K562 (cell line): ENCODE results near the gene NQO2. TPM values are rescaled to one million over a fixed set of nuclear protein-coding genes. Genes with fewer than 3 reads are reported as not detected.

Source experiments
- ARHGAP35 ChIP-seq: fragments of 450-650 bp; IDR thresholded peaks from 2 replicates; pipeline ENCODE4 v1.6.1; 2018; ENCODE audit not compliant: partially characterized antibody
- COPS2 ChIP-seq: fragments of 450-650 bp; conservative IDR thresholded peaks from 2 replicates; pipeline ENCODE4 v1.6.1; 2016; ENCODE audit warnings: mild to moderate bottlenecking, moderate library complexity
- FIP1L1 ChIP-seq: fragments of 200-400 bp; formaldehyde crosslinking; IDR thresholded peaks from 2 replicates; pipeline ENCODE4 v1.6.1; 2018; ENCODE audit warnings: mild to moderate bottlenecking, low read depth, low read length; ENCODE audit not compliant: poor library complexity, severe bottlenecking
- FOS ChIP-seq: IDR thresholded peaks from 3 replicates; pipeline ENCODE4 v1.6.1; 2011; ENCODE audit not compliant: insufficient read length; ENCODE audit errors: extremely low read depth
- GATAD2A ChIP-seq: fragments of 450-650 bp; IDR thresholded peaks from 2 replicates; pipeline ENCODE4 v1.6.1; 2017
- MCM3 ChIP-seq: fragments of 450-650 bp; IDR thresholded peaks from 2 replicates; pipeline ENCODE4 v1.6.1; 2016
- MEF2A ChIP-seq: IDR thresholded peaks from 2 replicates; pipeline ENCODE4 v1.6.1; 2011; ENCODE audit warnings: low read depth, mild to moderate bottlenecking, low read length, moderate library complexity; ENCODE audit not compliant: control insufficient read depth
- NR2F6 ChIP-seq: fragments of 450-650 bp; formaldehyde crosslinking; IDR thresholded peaks from 2 replicates; pipeline ENCODE4 v1.4.0; 2020; ENCODE audit warnings: mild to moderate bottlenecking
- PHB ChIP-seq: fragments of 250-450 bp; sonication (Bioruptor Pico); IDR thresholded peaks from 2 replicates; pipeline ENCODE4 v1.5.0; 2021
- POLR2G ChIP-seq: fragments of 200-400 bp; formaldehyde crosslinking; IDR thresholded peaks from 2 replicates; pipeline ENCODE4 v1.6.1; 2017; ENCODE audit warnings: low read depth, mild to moderate bottlenecking, antibody characterized with exemption, low read length, moderate library complexity
- PURB ChIP-seq: sonication (generic); formaldehyde crosslinking; IDR thresholded peaks from 2 replicates; pipeline ENCODE4 v1.9.0; 2021; ENCODE audit warnings: low read depth, mild to moderate bottlenecking, missing genetic modification reagents
- SMAD2 ChIP-seq: fragments of 150-350 bp; IDR thresholded peaks from 2 replicates; pipeline ENCODE4 v1.6.1; 2014; ENCODE audit warnings: low read depth, mild to moderate bottlenecking, low read length
- SREBF1 ChIP-seq: fragments of 150-350 bp; IDR thresholded peaks from 2 replicates; pipeline ENCODE4 v1.6.1; 2014; ENCODE audit warnings: antibody characterized with exemption, low read depth, low read length, borderline replicate concordance
- TEAD1 ChIP-seq, 2 experiments: fragments of 450-650 bp in 1 of 2; sonication (generic) in 1 of 2; formaldehyde crosslinking; IDR thresholded peaks; 2 replicates each; pipeline versions ENCODE4 v1.4.0 to v1.8.0; 2020 to 2022; ENCODE audit warnings: mild to moderate bottlenecking in 2 of 2, missing genetic modification reagents in 1 of 2
- ZC3H11A ChIP-seq: IDR thresholded peaks from 2 replicates; pipeline ENCODE4 v1.6.1; 2012; ENCODE audit warnings: low read depth, low read length, improper control_type of control experiment
- ZNF41 ChIP-seq: fragments of 250-450 bp; sonication (Bioruptor Pico); conservative IDR thresholded peaks from 2 replicates; pipeline ENCODE4 v1.4.0; 2020; ENCODE audit warnings: mild to moderate bottlenecking
- ZNF444 ChIP-seq: fragments of 250-450 bp; sonication (Bioruptor Pico); IDR thresholded peaks from 2 replicates; pipeline ENCODE4 v1.4.0; 2020; ENCODE audit warnings: mild to moderate bottlenecking, moderate library complexity
- polyA plus RNA-seq, 8 experiments: library from polyadenylated mRNA; depleted of rRNA in 4 of 8; stranded (reverse) in 5 of 8; unstranded in 3 of 8; fragments of >200 nt; fragmentation: Nextera tagmentation in 2 of 8; fragmentation: Illumina TruSeq in 1 of 8; extraction: Ambion mirVana in 2 of 8; extraction: Trizol in 1 of 8; gene quantifications; 2 replicates each; pipeline versions ENCODE4 v1.2.1 to v1.2.3, GENCODE V29; 2011 to 2014; ENCODE audit warnings: inconsistent platforms in 1 of 8, missing spikeins in 1 of 8
- total RNA-seq, 7 experiments: library from RNA; depleted of rRNA in 6 of 7; stranded (reverse); fragments of >200 nt in 6 of 7; fragmentation: Illumina TruSeq in 2 of 7; extraction: Trizol in 2 of 7; gene quantifications; 2 replicates each; pipeline versions ENCODE4 v1.2.1 to v1.2.3, GENCODE V29; 2011 to 2021; ENCODE audit warnings: low replicate concordance in 1 of 7
- TF ChIP-seq, protein P1 (sequence below): fragments of 450-650 bp; IDR thresholded peaks from 2 replicates; pipeline ENCODE4 v1.6.1; 2016; ENCODE audit warnings: low read depth
- TF ChIP-seq, protein P2 (sequence below), 3 experiments: IDR thresholded peaks in 2 of 3; conservative IDR thresholded peaks in 1 of 3; 2 replicates each; pipeline ENCODE4 v1.5.1; 2011 to 2012; ENCODE audit warnings: low read length in 3 of 3, mild to moderate bottlenecking in 3 of 3, control low read depth in 2 of 3, improper control_type of control experiment in 1 of 3, inconsistent platforms in 1 of 3, low read depth in 1 of 3, mixed read lengths in 1 of 3, moderate library complexity in 1 of 3; ENCODE audit not compliant: insufficient read depth in 2 of 3
- TF ChIP-seq, protein P3 (sequence below): conservative IDR thresholded peaks from 2 replicates; pipeline ENCODE4 v1.6.1; 2011; ENCODE audit warnings: low read depth, mild to moderate bottlenecking, low read length; ENCODE audit not compliant: control insufficient read depth

The NQO2 gene
- total and polyA plus RNA-seq, 9 of the 15 experiments (the other 6 are each of a cell fraction or from before 2014, with no cell fraction given) = 54.6 to 214 (median 116) TPM

DNA sequence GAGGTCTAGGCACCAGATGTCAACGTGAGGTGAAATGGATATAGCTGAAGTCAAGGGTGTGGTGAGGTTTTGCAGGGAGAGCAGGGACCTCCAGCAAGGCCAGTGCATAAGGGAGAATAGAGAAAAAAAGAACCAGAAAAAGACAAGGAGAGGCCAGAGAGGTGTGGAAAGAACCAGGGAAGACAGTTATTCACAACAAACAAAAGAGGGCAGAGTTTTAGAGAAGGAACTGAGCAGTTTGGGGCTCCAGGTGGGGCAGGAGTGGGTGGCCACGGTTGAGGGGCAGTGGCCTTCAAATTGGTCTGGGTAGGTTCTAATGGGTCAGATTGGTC is 11.6 kb upstream of the NQO2 start (continued):
- TF ChIP-seq, protein P1, sequence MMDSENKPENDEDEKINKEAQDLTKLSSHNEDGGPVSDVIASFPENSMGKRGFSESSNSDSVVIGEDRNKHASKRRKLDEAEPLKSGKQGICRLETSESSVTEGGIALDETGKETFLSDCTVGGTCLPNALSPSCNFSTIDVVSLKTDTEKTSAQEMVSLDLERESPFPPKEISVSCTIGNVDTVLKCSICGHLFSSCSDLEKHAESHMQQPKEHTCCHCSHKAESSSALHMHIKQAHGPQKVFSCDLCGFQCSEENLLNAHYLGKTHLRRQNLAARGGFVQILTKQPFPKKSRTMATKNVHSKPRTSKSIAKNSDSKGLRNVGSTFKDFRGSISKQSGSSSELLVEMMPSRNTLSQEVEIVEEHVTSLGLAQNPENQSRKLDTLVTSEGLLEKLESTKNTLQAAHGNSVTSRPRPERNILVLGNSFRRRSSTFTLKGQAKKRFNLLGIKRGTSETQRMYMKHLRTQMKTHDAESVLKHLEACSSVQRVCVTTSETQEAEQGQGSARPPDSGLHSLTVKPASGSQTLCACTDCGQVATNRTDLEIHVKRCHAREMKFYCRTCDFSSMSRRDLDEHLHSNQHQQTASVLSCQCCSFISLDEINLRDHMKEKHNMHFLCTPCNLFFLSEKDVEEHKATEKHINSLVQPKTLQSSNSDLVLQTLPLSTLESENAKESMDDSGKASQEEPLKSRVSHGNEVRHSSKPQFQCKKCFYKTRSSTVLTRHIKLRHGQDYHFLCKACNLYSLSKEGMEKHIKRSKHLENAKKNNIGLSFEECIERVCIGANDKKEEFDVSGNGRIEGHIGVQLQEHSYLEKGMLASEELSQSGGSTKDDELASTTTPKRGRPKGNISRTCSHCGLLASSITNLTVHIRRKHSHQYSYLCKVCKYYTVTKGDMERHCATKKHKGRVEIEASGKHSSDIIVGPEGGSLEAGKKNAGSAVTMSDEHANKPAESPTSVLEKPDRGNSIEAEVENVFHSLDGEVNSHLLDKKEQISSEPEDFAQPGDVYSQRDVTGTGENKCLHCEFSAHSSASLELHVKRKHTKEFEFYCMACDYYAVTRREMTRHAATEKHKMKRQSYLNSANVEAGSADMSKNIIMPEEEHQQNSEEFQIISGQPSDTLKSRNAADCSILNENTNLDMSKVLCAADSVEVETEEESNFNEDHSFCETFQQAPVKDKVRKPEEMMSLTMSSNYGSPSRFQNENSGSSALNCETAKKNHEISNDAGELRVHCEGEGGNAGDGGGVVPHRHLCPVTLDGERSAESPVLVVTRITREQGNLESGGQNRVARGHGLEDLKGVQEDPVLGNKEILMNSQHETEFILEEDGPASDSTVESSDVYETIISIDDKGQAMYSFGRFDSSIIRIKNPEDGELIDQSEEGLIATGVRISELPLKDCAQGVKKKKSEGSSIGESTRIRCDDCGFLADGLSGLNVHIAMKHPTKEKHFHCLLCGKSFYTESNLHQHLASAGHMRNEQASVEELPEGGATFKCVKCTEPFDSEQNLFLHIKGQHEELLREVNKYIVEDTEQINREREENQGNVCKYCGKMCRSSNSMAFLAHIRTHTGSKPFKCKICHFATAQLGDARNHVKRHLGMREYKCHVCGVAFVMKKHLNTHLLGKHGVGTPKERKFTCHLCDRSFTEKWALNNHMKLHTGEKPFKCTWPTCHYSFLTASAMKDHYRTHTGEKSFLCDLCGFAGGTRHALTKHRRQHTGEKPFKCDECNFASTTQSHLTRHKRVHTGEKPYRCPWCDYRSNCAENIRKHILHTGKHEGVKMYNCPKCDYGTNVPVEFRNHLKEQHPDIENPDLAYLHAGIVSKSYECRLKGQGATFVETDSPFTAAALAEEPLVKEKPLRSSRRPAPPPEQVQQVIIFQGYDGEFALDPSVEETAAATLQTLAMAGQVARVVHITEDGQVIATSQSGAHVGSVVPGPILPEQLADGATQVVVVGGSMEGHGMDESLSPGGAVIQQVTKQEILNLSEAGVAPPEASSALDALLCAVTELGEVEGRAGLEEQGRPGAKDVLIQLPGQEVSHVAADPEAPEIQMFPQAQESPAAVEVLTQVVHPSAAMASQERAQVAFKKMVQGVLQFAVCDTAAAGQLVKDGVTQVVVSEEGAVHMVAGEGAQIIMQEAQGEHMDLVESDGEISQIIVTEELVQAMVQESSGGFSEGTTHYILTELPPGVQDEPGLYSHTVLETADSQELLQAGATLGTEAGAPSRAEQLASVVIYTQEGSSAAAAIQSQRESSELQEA = peak; percentile 43; the same call in 1 of the 2 replicates
- no peak for TF ChIP-seq ZNF444 (CRISPR knock-in tag)
- TF ChIP-seq, protein P2, sequence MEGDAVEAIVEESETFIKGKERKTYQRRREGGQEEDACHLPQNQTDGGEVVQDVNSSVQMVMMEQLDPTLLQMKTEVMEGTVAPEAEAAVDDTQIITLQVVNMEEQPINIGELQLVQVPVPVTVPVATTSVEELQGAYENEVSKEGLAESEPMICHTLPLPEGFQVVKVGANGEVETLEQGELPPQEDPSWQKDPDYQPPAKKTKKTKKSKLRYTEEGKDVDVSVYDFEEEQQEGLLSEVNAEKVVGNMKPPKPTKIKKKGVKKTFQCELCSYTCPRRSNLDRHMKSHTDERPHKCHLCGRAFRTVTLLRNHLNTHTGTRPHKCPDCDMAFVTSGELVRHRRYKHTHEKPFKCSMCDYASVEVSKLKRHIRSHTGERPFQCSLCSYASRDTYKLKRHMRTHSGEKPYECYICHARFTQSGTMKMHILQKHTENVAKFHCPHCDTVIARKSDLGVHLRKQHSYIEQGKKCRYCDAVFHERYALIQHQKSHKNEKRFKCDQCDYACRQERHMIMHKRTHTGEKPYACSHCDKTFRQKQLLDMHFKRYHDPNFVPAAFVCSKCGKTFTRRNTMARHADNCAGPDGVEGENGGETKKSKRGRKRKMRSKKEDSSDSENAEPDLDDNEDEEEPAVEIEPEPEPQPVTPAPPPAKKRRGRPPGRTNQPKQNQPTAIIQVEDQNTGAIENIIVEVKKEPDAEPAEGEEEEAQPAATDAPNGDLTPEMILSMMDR (IDR thresholded peaks at IDR 0.05 in 2 of 3, conservative IDR thresholded peaks at IDR 0.05 in 1 of 3; ENCODE audit: insufficient read depth in 2 of 3, low read depth in 1 of 3, low read length in 3 of 3) = no peak
- TF ChIP-seq COPS2 = no peak
- TF ChIP-seq ZC3H11A = no peak
- TF ChIP-seq MCM3 = no peak
- TF ChIP-seq SMAD2 = no peak
- TF ChIP-seq TEAD1 (CRISPR knock-in tag; IDR thresholded peaks at IDR 0.05) = peak; percentile 10 to 15; a peak in 1 of 4 replicates
- 0 out of 2 replicates have a peak, but pooled peaks have one; percentile 13 for TF ChIP-seq ZNF41
- TF ChIP-seq NR2F6 (CRISPR knock-in tag) = peak; percentile 23; the same call in 1 of the 2 replicates
- TF ChIP-seq, protein P3, sequence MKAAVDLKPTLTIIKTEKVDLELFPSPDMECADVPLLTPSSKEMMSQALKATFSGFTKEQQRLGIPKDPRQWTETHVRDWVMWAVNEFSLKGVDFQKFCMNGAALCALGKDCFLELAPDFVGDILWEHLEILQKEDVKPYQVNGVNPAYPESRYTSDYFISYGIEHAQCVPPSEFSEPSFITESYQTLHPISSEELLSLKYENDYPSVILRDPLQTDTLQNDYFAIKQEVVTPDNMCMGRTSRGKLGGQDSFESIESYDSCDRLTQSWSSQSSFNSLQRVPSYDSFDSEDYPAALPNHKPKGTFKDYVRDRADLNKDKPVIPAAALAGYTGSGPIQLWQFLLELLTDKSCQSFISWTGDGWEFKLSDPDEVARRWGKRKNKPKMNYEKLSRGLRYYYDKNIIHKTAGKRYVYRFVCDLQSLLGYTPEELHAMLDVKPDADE = no peak
- TF ChIP-seq FIP1L1 = no peak
- TF ChIP-seq SREBF1 = no peak
- TF ChIP-seq PURB = no peak
- no peak for TF ChIP-seq GATAD2A
- no peak for TF ChIP-seq MEF2A
- TF ChIP-seq ARHGAP35 = peak; percentile 32
- no peak for TF ChIP-seq POLR2G
- TF ChIP-seq PHB = no peak; the same call in 1 of the 2 replicates
- no peak for TF ChIP-seq FOS
